Vagina (tissue), 2 donors: ENCODE measurements around the gene SLC16A10. TPM values are rescaled to one million over a fixed set of nuclear protein-coding genes. Genes with fewer than 3 reads are reported as not detected.
A peak's percentile ranks its signal among the peaks of the same experiment; 100 is the strongest.

Experiments used
- DNase-seq, 2 donors: peaks; one replicate each; pipeline ENCODE4 v3.0.0-alpha.2; 2017; ENCODE audit errors: extremely low spot score in 2 of 2
- H3K27ac ChIP-seq: fragments of 200-600 bp; sonication (generic); one replicate; pipeline ENCODE4 v1.5.1; 2019
- H3K27me3 ChIP-seq: fragments of 200-600 bp; sonication (generic); one replicate; pipeline ENCODE4 v1.5.1; 2019
- H3K36me3 ChIP-seq, 2 donors: fragments of 200-600 bp; sonication (generic); one replicate each; pipeline ENCODE4 v1.5.1; 2017 to 2019
- H3K4me1 ChIP-seq: fragments of 200-600 bp; sonication (generic); one replicate; pipeline ENCODE4 v1.5.1; 2019
- H3K4me3 ChIP-seq, 2 donors: fragments of 200-600 bp; sonication (generic); 1 replicate in 1 of 2; 2 replicates in 1 of 2; pipeline ENCODE4 v1.5.1; 2016 to 2019
- H3K9me3 ChIP-seq: fragments of 200-600 bp; sonication (generic); one replicate; pipeline ENCODE4 v1.5.1; 2019
- POLR2A ChIP-seq, 2 donors: fragments of 450-650 bp; IDR thresholded peaks; one replicate each; pipeline ENCODE4 v1.6.1; 2017; ENCODE audit warnings: antibody characterized with exemption in 2 of 2, mild to moderate bottlenecking in 2 of 2, moderate library complexity in 2 of 2
- POLR2AphosphoS5 ChIP-seq, 2 donors: sonication (generic); formaldehyde crosslinking; IDR thresholded peaks; one replicate each; pipeline ENCODE4 v1.9.0; 2017; ENCODE audit warnings: antibody characterized with exemption in 2 of 2, mild to moderate bottlenecking in 2 of 2, low read depth in 1 of 2; ENCODE audit not compliant: insufficient read depth in 1 of 2
- intact Hi-C: fragments of 100-400 bp; cut with DNase I; formaldehyde crosslinking; loops from one replicate; pipeline ENCODE4 v1.15.1; 2023
- total RNA-seq: library from RNA; depleted of rRNA; stranded (reverse); fragments of >200 nt; gene quantifications from one replicate; pipeline ENCODE4 v1.2.3, GENCODE V29; 2016
- TF ChIP-seq, protein P1 (sequence below), 3 experiments: fragments of 450-650 bp in 2 of 3; fragments of 200-600 bp in 1 of 3; sonication (generic) in 1 of 3; IDR thresholded peaks; one replicate each; pipeline ENCODE4 v1.5.1; 2017 to 2019; ENCODE audit warnings: antibody characterized with exemption in 3 of 3, mild to moderate bottlenecking in 2 of 3, moderate library complexity in 2 of 3

Gene SLC16A10
- total RNA-seq, 1 donor from 2014 or later: 5.4 TPM

DNA sequence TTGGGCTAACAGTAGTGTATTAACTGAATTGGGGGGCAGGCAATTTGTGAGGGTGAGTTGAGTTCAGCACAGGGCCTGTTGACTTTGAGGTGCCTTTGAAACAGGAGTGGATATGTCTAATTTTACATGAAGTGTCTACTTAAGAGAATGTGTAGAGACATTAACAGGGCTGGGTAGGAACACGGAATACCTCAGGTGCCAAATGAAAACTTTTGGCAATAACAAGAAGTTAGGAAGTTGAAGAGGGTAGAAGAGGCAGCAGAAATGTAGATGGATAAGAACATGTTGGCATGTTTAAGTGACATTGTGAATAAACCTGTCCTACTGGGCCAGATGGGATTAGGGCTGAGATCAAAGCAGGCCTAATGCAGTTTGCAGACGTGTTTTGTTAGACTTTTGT is 117.0 kb downstream of the SLC16A10 start:
- Histone ChIP-seq H3K9me3 (no peaks in the 10 kb centered on the region), H3K4me1 (no peaks in the 10 kb centered on the region), H3K27me3 (no peaks in the 10 kb centered on the region), H3K27ac (no peak overlapping the region), H3K4me3 (no peak overlapping the region), H3K36me3 (no peaks in the 10 kb centered on the region)
- no peak for DNase-seq
- no peak for TF ChIP-seq POLR2A (IDR thresholded peaks at IDR 0.05)
- peak in 1 of 2 donors; percentile 50 for TF ChIP-seq POLR2AphosphoS5 (IDR thresholded peaks at IDR 0.05; ENCODE audit: insufficient read depth in 1 of 2, low read depth in 1 of 2)
- TF ChIP-seq, protein P1, sequence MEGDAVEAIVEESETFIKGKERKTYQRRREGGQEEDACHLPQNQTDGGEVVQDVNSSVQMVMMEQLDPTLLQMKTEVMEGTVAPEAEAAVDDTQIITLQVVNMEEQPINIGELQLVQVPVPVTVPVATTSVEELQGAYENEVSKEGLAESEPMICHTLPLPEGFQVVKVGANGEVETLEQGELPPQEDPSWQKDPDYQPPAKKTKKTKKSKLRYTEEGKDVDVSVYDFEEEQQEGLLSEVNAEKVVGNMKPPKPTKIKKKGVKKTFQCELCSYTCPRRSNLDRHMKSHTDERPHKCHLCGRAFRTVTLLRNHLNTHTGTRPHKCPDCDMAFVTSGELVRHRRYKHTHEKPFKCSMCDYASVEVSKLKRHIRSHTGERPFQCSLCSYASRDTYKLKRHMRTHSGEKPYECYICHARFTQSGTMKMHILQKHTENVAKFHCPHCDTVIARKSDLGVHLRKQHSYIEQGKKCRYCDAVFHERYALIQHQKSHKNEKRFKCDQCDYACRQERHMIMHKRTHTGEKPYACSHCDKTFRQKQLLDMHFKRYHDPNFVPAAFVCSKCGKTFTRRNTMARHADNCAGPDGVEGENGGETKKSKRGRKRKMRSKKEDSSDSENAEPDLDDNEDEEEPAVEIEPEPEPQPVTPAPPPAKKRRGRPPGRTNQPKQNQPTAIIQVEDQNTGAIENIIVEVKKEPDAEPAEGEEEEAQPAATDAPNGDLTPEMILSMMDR (IDR thresholded peaks at IDR 0.05): no peak
- intact Hi-C loops: no loop called here

- Histone ChIP-seq H3K4me3 (no peak overlapping the region), H3K4me1 (no peaks in the 10 kb centered on the region), H3K9me3 (no peaks in the 10 kb centered on the region), H3K27ac (no peak overlapping the region), H3K27me3 (no peaks in the 10 kb centered on the region), H3K36me3 (no peaks in the 10 kb centered on the region)
- intact Hi-C loops: no loop called here
- DNase-seq: no peak
- TF ChIP-seq POLR2A (IDR thresholded peaks at IDR 0.05) (no peak), POLR2AphosphoS5 (IDR thresholded peaks at IDR 0.05; ENCODE audit: insufficient read depth in 1 of 2, low read depth in 1 of 2) (no peak)
- TF ChIP-seq, protein P1 (IDR thresholded peaks at IDR 0.05): no peak
Observed at GRCh38 chr6:111204881-111205280, 117.6 kb downstream of the SLC16A10 start.

- intact Hi-C loops: no loop called here
- no peaks in the 10 kb centered on the region for H3K4me1 ChIP-seq
Observed at GRCh38 chr6:111205502-111205901, 118.2 kb downstream of the SLC16A10 start.

DNA sequence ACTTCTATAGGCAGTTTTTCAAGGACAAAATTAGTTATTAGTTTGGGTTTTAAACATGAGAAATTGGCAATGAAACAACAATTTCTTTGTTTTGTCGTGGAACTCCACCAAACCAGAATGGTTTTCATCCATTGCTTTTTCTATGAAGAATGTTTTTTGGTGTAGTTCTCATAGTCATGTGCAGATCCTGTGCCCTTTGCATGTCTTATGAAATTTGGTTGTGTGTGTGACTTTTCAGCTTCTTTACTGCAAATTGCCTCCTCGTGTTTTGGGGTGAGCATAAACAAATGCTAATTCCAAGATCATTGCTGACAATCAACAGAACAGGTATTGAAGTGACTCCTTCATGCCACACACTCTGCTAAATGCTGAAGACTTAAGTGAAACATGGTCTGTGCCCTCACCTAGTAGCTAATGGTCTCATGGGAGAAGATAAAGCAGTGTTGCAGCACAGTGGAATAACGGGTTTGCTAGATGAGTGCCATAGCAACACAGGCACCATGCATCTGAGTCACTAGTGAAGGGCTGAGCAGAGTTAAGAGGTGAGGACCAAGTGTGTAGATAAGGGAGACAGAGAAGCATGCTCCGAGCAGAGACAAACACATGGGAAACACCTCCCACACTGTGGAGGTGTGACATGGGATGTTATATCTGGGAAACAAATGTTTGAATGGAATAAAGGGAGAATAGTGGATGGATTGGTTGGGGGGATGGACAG is 120.0 kb downstream of the SLC16A10 start:
- TF ChIP-seq, protein P1 (IDR thresholded peaks at IDR 0.05): no peak
- TF ChIP-seq POLR2A (IDR thresholded peaks at IDR 0.05) (no peak), POLR2AphosphoS5 (IDR thresholded peaks at IDR 0.05; ENCODE audit: insufficient read depth in 1 of 2, low read depth in 1 of 2) (no peak)
- H3K4me1 ChIP-seq: no peaks in the 10 kb centered on the region
- intact Hi-C loops: no loop called here
- H3K4me3 ChIP-seq: no peak overlapping the region
- no peak overlapping the region for H3K27ac ChIP-seq
- H3K9me3 ChIP-seq: no peaks in the 10 kb centered on the region
- DNase-seq: no peak
- H3K36me3 ChIP-seq: no peaks in the 10 kb centered on the region
- no peaks in the 10 kb centered on the region for H3K27me3 ChIP-seq

More at GRCh38 chr6:111205502-111205901, 118.2 kb downstream of the SLC16A10 start:
- Histone ChIP-seq H3K27ac (no peak overlapping the region), H3K4me3 (no peak overlapping the region), H3K9me3 (no peaks in the 10 kb centered on the region), H3K27me3 (no peaks in the 10 kb centered on the region), H3K36me3 (no peaks in the 10 kb centered on the region)
- TF ChIP-seq POLR2A (IDR thresholded peaks at IDR 0.05): no peak
- TF ChIP-seq POLR2AphosphoS5 (IDR thresholded peaks at IDR 0.05; ENCODE audit: insufficient read depth in 1 of 2, low read depth in 1 of 2): no peak
- TF ChIP-seq, protein P1 (IDR thresholded peaks at IDR 0.05): no peak
- no peak for DNase-seq

- TF ChIP-seq POLR2A (IDR thresholded peaks at IDR 0.05): no peak
- no peak for TF ChIP-seq POLR2AphosphoS5 (IDR thresholded peaks at IDR 0.05; ENCODE audit: insufficient read depth in 1 of 2, low read depth in 1 of 2)
- TF ChIP-seq, protein P1 (IDR thresholded peaks at IDR 0.05): no peak
- intact Hi-C loops: no loop called here
Observed at GRCh38 chr6:111208933-111209332, 121.6 kb downstream of the SLC16A10 start.

More at GRCh38 chr6:111208933-111209332, 121.6 kb downstream of the SLC16A10 start:
- H3K4me3 ChIP-seq: no peak overlapping the region
- no peak for DNase-seq
- H3K36me3 ChIP-seq: no peaks in the 10 kb centered on the region
- no peaks in the 10 kb centered on the region for H3K9me3 ChIP-seq
- H3K27ac ChIP-seq: no peak overlapping the region
- no peaks in the 10 kb centered on the region for H3K4me1 ChIP-seq
- no peaks in the 10 kb centered on the region for H3K27me3 ChIP-seq
